ENCODE results near the gene ATG9B.

The ATG9B gene

GRCh38 chr7:150966002-150966401 lies 58.3 kb downstream of the ATG9B start:
- TF ChIP-seq CTCF (IDR thresholded peaks at IDR 0.05; ENCODE audit: low read depth, low read length), result no peak
- H3K4me3 ChIP-seq (replicated peaks in 1 of 2; ENCODE audit: low read depth in 2 of 2, low read length in 2 of 2), result no peak overlapping the region
- no peak for DNase-seq (ENCODE audit: low read depth in 2 of 2)

- H3K4me3 ChIP-seq (replicated peaks in 1 of 2; ENCODE audit: low read depth in 2 of 2, low read length in 2 of 2), result no peak overlapping the region
- no peak for DNase-seq (ENCODE audit: low read depth in 2 of 2)
- no peak for TF ChIP-seq CTCF (IDR thresholded peaks at IDR 0.05; ENCODE audit: low read depth, low read length)
These were observed 58.9 kb downstream of the ATG9B start for GRCh38 chr7:150965273-150965830.
